Breast epithelium (tissue), 4 donors: ENCODE data around the gene TTLL10. TPM values are rescaled to one million over a fixed set of nuclear protein-coding genes. Genes with fewer than 3 reads are reported as not detected.

Source experiments
- DNase-seq, 2 donors: peaks; one replicate each; pipeline ENCODE4 v3.0.0-alpha.2; 2019; ENCODE audit warnings: low spot score in 2 of 2
- H3K27ac ChIP-seq, 2 donors: fragments of 200-600 bp; sonication (generic) in 1 of 2; one replicate each; pipeline ENCODE4 v1.5.1; 2016 to 2019; ENCODE audit warnings: mild to moderate bottlenecking in 1 of 2
- H3K27me3 ChIP-seq, 2 donors: fragments of 200-600 bp; sonication (generic) in 1 of 2; one replicate each; pipeline versions ENCODE4 v1.5.1 to v1.6.0; 2017 to 2019; ENCODE audit warnings: control low read depth in 1 of 2, mild to moderate bottlenecking in 1 of 2
- H3K36me3 ChIP-seq: fragments of 200-600 bp; one replicate; pipeline ENCODE4 v1.5.1; 2019
- H3K4me1 ChIP-seq, 2 donors: fragments of 200-600 bp; sonication (generic); one replicate each; pipeline ENCODE4 v1.5.1; 2016 to 2019; ENCODE audit warnings: control low read depth in 1 of 2
- H3K4me3 ChIP-seq, 3 donors: fragments of 200-600 bp; sonication (generic); 1 replicate in 2 of 3; 2 replicates in 1 of 3; pipeline ENCODE4 v1.5.1; 2016 to 2019; ENCODE audit warnings: mild to moderate bottlenecking in 3 of 3, moderate library complexity in 2 of 3
- H3K9me3 ChIP-seq, 2 donors: fragments of 200-600 bp; sonication (generic) in 1 of 2; one replicate each; pipeline ENCODE4 v1.5.1; 2016 to 2019; ENCODE audit warnings: control low read depth in 1 of 2
- POLR2A ChIP-seq: fragments of 450-650 bp; IDR thresholded peaks from one replicate; pipeline ENCODE4 v1.6.1; 2016; ENCODE audit warnings: antibody characterized with exemption, mild to moderate bottlenecking, moderate library complexity
- POLR2AphosphoS5 ChIP-seq, 3 donors: sonication (generic); formaldehyde crosslinking; IDR thresholded peaks; one replicate each; pipeline ENCODE4 v1.6.1; 2017; ENCODE audit warnings: antibody characterized with exemption in 3 of 3
- intact Hi-C: fragments of 100-400 bp; cut with DNase I; formaldehyde crosslinking; loops from one replicate; pipeline ENCODE4 v1.15.1; 2023; ENCODE audit warnings: low total_unique reads
- total RNA-seq, 3 donors: library from RNA; depleted of rRNA; stranded (reverse); fragments of >200 nt; gene quantifications; one replicate each; pipeline ENCODE4 v1.1.0, GENCODE V29; 2016
- TF ChIP-seq, protein P1 (sequence below), 3 donors: fragments of 450-650 bp; IDR thresholded peaks; one replicate each; pipeline ENCODE4 v1.5.1; 2016 to 2017; ENCODE audit warnings: antibody characterized with exemption in 3 of 3, mild to moderate bottlenecking in 3 of 3, moderate library complexity in 3 of 3

TTLL10 gene
- total RNA-seq, 3 donors from 2014 or later, result 0.15 to 0.33 (median 0.16) TPM

DNA sequence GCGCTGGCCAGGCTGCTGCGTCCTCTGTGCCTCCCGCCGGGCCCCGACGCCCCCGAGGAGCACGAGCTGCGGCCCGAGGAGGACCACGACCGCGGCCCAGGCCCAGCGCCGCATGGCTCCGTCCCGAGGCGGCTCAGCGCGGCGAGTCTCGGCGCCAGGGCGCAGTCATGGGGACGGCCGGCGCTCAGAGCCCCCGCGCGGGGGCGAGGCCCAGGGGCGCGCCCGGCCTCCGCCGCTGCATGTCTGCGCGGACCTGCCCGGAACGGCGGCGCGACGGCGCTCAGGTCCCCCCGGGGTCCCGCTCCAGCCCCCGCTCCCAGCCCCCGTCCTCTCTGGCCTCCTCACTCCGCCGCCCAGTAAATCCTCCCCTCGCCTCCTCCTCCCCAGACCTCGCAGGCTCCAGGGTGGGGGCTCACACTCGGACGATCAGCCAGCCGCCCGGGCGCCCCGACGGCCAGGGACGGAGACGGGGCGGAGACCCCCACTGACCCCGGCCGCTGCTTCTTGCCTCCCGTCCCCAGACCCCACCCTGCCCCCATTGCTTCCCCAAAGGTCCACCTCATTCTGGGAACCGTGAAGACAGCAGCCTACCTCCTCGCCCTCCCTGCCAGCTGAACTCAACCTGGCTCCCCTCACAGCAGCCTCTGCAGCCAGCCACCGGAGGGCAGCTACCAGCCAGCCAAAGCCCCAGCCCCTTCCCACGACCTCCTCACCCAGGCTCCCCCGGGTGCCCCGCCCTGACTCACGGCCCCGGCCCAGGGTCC lies 73.1 kb downstream of the TTLL10 start, which contains the start of gene C1QTNF12:
C1QTNF12 (minus strand) TSS at position 146 of the 764 bp plus-strand sequence; CDS start at position 114, 32 bp downstream.
- peak within 1 kb of the TSS in 2 of 3 donors; percentile 15 to 51 for H3K4me3 ChIP-seq
- DNase-seq, result no peak
- intact Hi-C loops, result no loop called here
- TF ChIP-seq POLR2A (no peak), POLR2AphosphoS5 (IDR thresholded peaks at IDR 0.05) (no peak)
- TF ChIP-seq, protein P1, sequence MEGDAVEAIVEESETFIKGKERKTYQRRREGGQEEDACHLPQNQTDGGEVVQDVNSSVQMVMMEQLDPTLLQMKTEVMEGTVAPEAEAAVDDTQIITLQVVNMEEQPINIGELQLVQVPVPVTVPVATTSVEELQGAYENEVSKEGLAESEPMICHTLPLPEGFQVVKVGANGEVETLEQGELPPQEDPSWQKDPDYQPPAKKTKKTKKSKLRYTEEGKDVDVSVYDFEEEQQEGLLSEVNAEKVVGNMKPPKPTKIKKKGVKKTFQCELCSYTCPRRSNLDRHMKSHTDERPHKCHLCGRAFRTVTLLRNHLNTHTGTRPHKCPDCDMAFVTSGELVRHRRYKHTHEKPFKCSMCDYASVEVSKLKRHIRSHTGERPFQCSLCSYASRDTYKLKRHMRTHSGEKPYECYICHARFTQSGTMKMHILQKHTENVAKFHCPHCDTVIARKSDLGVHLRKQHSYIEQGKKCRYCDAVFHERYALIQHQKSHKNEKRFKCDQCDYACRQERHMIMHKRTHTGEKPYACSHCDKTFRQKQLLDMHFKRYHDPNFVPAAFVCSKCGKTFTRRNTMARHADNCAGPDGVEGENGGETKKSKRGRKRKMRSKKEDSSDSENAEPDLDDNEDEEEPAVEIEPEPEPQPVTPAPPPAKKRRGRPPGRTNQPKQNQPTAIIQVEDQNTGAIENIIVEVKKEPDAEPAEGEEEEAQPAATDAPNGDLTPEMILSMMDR (IDR thresholded peaks at IDR 0.05), result no peak
- no peak within 1 kb of the TSS for H3K27ac ChIP-seq
- no peaks in the 10 kb centered on the region for H3K9me3 ChIP-seq
- peaks cover 8 to 26% of the 10 kb centered on the region in 2 donors for H3K27me3 ChIP-seq
- H3K36me3 ChIP-seq, result no peaks in the 10 kb centered on the region
- H3K4me1 ChIP-seq, result peaks cover 0 to 8% of the 10 kb centered on the region in 2 donors

DNA sequence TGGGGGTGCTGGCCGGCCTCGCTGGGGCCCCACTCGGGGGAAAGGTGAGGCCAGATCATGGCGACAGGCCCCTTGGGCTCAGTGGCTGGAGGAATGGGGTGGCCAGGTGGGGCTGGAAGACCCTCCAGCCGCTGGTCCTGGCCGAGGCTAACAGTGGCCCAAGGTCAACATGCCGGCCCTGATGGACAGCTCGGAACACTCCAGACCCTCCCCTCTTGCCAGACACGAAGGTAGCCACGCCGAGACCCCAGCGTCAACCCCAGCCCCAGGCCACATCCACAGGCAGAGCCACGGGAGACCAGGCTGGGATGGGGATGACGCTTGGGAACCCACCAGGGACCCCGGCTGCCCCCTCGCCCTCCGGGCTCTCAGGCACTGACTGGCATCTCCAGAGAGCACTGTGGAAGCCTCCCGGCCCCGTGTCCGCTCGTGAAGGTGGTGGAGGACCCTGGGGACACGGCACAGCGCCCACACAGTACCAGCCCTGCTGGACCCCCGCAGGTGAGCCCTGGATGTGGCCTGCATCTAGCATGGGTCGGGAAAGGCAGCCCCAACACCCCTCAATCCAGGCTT lies 73.7 kb downstream of the TTLL10 start:
- Histone ChIP-seq H3K27ac (no peak overlapping the region), H3K36me3 (no peaks in the 10 kb centered on the region), H3K4me3 (no peak overlapping the region), H3K4me1 (peaks cover 0 to 8% of the 10 kb centered on the region in 2 donors), H3K27me3 (peaks cover 8 to 26% of the 10 kb centered on the region in 2 donors), H3K9me3 (no peaks in the 10 kb centered on the region)
- no peak for DNase-seq
- TF ChIP-seq, protein P1 (IDR thresholded peaks at IDR 0.05), result no peak
- TF ChIP-seq POLR2A, result no peak
- TF ChIP-seq POLR2AphosphoS5 (IDR thresholded peaks at IDR 0.05), result no peak
- intact Hi-C loops, result no loop called here

Other genes starting within 250 kb of the TTLL10 start
- 10 to 100 TPM in 1 of 3 donors, 1 to 10 TPM in 1, under 1 TPM in 1; 0.16 to 23.0 (median 2.9) TPM for gene SAMD11, start 250.0 kb upstream of the TTLL10 start, total RNA-seq
- 10 to 100 TPM; 36.2 to 38.7 (median 38.2) TPM for gene NOC2L, start 214.6 kb upstream of the TTLL10 start, total RNA-seq
- 10 to 100 TPM in 1 of 3 donors, 1 to 10 TPM in 2; 5.4 to 18.0 (median 10.0) TPM for gene KLHL17, start 213.3 kb upstream of the TTLL10 start, total RNA-seq
- gene PLEKHN1, start 207.4 kb upstream of the TTLL10 start, total RNA-seq, result 1 to 10 TPM in 2 of 3 donors, under 1 TPM in 1; 0.16 to 2.8 (median 1.6) TPM
- 1 to 10 TPM in 1 of 3 donors, under 1 TPM in 1, not detected in 1; 0.33 to 1.9 TPM for gene PERM1, start 191.8 kb upstream of the TTLL10 start, total RNA-seq
- gene HES4, start 173.8 kb upstream of the TTLL10 start, total RNA-seq, result 10 to 100 TPM in 2 of 3 donors, 1 to 10 TPM in 1; 8.3 to 36.4 (median 34.2) TPM
- 10 to 100 TPM; 15.5 to 31.5 (median 18.0) TPM for gene ISG15, start 160.4 kb upstream of the TTLL10 start, total RNA-seq
- gene AGRN, start 153.8 kb upstream of the TTLL10 start, total RNA-seq, result 10 to 100 TPM in 2 of 3 donors, 1 to 10 TPM in 1; 9.1 to 37.0 (median 30.5) TPM
- 1 to 10 TPM in 1 of 3 donors, under 1 TPM in 1, not detected in 1; 0.33 to 2.8 TPM for gene RNF223, start 99.6 kb upstream of the TTLL10 start, total RNA-seq
- 10 to 100 TPM in 2 of 3 donors, 1 to 10 TPM in 1; 6.9 to 24.0 (median 12.5) TPM for gene C1orf159, start 57.8 kb upstream of the TTLL10 start, total RNA-seq
- gene TNFRSF18, start 32.7 kb downstream of the TTLL10 start, total RNA-seq, result 1 to 10 TPM in 2 of 3 donors, not detected in 1; 1.9 to 5.9 TPM
- 1 to 10 TPM in 2 of 3 donors, under 1 TPM in 1; 0.64 to 2.3 (median 1.6) TPM for gene TNFRSF4, start 40.3 kb downstream of the TTLL10 start, total RNA-seq
- 100 to 1,000 TPM in 1 of 3 donors, 10 to 100 TPM in 2; 58.0 to 111 (median 79.3) TPM for gene SDF4, start 58.1 kb downstream of the TTLL10 start, total RNA-seq
- gene B3GALT6, start 58.4 kb downstream of the TTLL10 start, total RNA-seq, result 10 to 100 TPM; 14.4 to 16.0 (median 14.4) TPM
- gene C1QTNF12, start 72.8 kb downstream of the TTLL10 start, total RNA-seq, result 1 to 10 TPM in 1 of 3 donors, not detected in 2; 2.0 TPM
- gene UBE2J2, start 100.0 kb downstream of the TTLL10 start, total RNA-seq, result 10 to 100 TPM; 37.0 to 39.8 (median 37.4) TPM
- gene SCNN1D, start 106.6 kb downstream of the TTLL10 start, total RNA-seq, result 1 to 10 TPM in 2 of 3 donors, under 1 TPM in 1; 0.96 to 5.2 (median 4.7) TPM
- gene ACAP3, start 134.1 kb downstream of the TTLL10 start, total RNA-seq, result 10 to 100 TPM; 19.7 to 33.4 (median 26.9) TPM
- 10 to 100 TPM; 16.0 to 27.5 (median 22.0) TPM for gene PUSL1, start 134.7 kb downstream of the TTLL10 start, total RNA-seq
- gene INTS11, start 150.8 kb downstream of the TTLL10 start, total RNA-seq, result 100 to 1,000 TPM in 2 of 3 donors, 10 to 100 TPM in 1; 68.6 to 125 (median 119) TPM
- gene CPTP, start 150.9 kb downstream of the TTLL10 start, total RNA-seq, result 10 to 100 TPM in 2 of 3 donors, 1 to 10 TPM in 1; 9.0 to 16.4 (median 13.4) TPM
- under 1 TPM in 2 of 3 donors, not detected in 1; 0.16 to 0.33 TPM for gene TAS1R3, start 157.4 kb downstream of the TTLL10 start, total RNA-seq
- 10 to 100 TPM; 55.2 to 70.1 (median 55.2) TPM for gene DVL1, start 175.5 kb downstream of the TTLL10 start, total RNA-seq
- gene MXRA8, start 184.7 kb downstream of the TTLL10 start, total RNA-seq, result 100 to 1,000 TPM in 1 of 3 donors, 10 to 100 TPM in 2; 93.4 to 308 (median 99.8) TPM
- 100 to 1,000 TPM in 1 of 3 donors, 10 to 100 TPM in 2; 91.3 to 116 (median 99.6) TPM for gene AURKAIP1, start 201.3 kb downstream of the TTLL10 start, total RNA-seq
- gene CCNL2, start 225.5 kb downstream of the TTLL10 start, total RNA-seq, result 100 to 1,000 TPM; 170 to 325 (median 285) TPM
- gene MRPL20, start 233.4 kb downstream of the TTLL10 start, total RNA-seq, result 100 to 1,000 TPM; 127 to 149 (median 147) TPM
- gene ANKRD65, start 247.4 kb downstream of the TTLL10 start, total RNA-seq, result 10 to 100 TPM; 10.2 to 16.0 (median 12.2) TPM